ENCODE data around the gene CDKN2B-AS1. TPM values are rescaled to one million over a fixed set of nuclear protein-coding genes. Genes with fewer than 3 reads are reported as not detected.
A peak's percentile ranks its signal among the peaks of the same experiment; 100 is the strongest.

CDKN2B-AS1 gene
- total RNA-seq, 1 donor from 2014 or later = 1.4 TPM

GRCh38 chr9:21982861-21983560 lies 11.6 kb upstream of the CDKN2B-AS1 start:
- DNase-seq (ENCODE audit: low read depth in 2 of 2) = no peak

DNA sequence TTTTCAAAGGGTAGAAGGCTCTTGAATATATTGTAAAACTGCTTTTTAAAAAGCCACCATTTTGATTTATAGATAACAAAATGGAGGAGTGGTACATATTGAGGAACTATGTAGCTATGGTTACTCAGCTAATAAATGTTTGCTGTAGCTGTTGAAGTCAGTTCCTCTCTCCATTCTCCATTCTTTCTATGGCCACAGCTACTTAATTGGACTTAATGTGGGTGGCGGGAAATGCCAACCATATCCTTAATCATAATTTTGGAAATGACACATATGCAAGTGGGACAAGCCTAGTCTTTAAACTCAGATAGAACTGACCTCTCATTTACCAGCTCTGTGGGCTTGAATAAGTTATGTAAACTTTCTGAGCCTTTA lies 11.0 kb upstream of the CDKN2B-AS1 start:
- no peak for DNase-seq (ENCODE audit: low read depth in 2 of 2)

DNA sequence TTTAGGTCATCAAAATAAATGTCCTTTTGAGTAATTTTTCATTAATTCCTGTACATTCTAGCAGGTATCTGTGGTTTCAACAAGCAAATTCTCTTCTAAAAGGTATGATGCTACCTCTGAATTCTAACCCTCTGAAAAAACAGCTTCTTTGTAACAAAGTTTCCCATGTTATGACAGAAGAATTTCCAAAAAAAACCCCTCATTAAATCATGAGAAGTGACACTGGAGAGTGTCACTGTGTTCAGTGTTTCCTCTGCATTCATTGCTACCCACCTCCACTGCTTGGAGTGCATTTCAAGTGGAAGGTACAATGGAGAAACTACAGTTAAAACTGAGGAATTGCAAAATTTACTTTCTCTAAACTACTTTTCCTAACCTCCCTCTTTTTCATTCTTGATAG lies 10.5 kb upstream of the CDKN2B-AS1 start:
- DNase-seq (ENCODE audit: low read depth in 2 of 2) = no peak

GRCh38 chr9:21985964-21986667 lies 8.5 kb upstream of the CDKN2B-AS1 start:
- DNase-seq (ENCODE audit: low read depth in 2 of 2) = no peak

DNA sequence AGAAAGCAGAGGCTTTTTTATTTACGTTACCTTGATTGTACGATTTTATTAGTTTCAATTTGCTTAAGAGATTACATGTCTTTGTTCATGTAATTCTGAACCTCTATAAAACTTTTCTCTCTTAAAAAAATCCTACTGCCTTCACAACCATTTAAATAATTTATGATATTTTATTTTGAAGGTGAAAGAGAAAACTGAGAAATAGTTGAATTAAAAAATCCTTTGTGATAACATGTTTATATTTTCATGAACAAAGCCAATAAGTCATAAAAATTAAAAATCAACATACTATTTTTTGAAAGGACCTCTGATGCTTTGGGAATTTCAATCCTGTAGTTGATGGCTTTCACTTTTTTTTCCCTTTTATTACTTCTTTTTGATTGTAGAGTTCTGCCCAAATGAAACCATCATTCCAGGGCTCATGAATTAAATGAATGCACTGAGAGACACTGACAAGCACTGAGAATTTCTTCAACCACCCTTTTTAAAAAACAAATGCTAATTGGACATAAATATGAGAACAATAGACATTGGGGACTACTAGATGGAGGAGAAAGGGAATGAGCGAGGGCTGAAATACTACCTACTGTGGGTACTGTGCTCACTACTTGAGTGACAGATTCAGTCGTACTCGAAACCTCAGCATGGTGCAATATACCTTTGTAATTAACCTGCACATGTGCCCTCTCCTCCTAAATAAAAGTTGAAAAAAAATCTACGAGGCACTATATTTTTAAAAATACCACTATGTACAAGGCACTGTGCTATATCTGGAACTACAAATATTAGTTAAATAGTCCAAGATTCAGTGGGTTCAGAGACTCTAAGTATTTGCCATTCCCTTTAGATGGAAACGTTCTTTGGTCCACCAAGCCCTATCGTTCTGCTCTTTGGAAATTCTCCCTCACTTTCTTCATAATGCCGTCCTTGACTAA lies 6.3 kb upstream of the CDKN2B-AS1 start:
- no peak for DNase-seq (ENCODE audit: low read depth in 2 of 2)

- DNase-seq (ENCODE audit: low read depth in 2 of 2) = no peak
Observed at GRCh38 chr9:21989440-21990189, 5.0 kb upstream of the CDKN2B-AS1 start.

GRCh38 chr9:21991072-21991959 lies 3.3 kb upstream of the CDKN2B-AS1 start:
- no peak for DNase-seq (ENCODE audit: low read depth in 2 of 2)

DNA sequence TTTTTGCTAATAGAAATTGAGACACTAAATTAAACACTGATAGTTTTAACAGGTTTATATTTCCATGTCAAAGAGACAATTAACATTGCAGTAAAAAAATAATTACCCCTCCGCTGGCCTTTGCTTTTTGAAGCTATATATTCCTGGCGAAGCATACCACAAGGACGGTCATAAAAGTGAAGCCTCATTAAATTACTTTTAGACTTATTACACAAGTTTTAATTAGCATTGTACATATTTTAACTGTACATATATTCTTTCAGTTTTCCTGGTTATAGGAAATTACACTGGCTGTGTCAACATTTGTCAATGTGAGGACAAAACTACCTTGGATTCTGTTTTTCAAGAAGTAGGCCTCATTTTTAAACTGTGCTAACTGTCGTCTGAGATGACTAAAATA lies 1.6 kb upstream of the CDKN2B-AS1 start:
- DNase-seq (ENCODE audit: low read depth in 2 of 2) = no peak

GRCh38 chr9:21993893-21994555 lies 567 bp upstream of the CDKN2B-AS1 start, which contains the start of gene CDKN2A:
Gene CDKN2A (minus strand): TSS chr9:21994392.
- peak in 1 of 2 donors; percentile 70 for DNase-seq (ENCODE audit: low read depth in 2 of 2)

- DNase-seq (ENCODE audit: low read depth in 2 of 2) = peak; percentile 47 to 79
Observed at GRCh38 chr9:21995006-21995665, 545 bp downstream of the CDKN2B-AS1 start.

GRCh38 chr9:21995666-21996398 lies 1.2 kb downstream of the CDKN2B-AS1 start:
- peak in 1 of 2 donors; percentile 66 for DNase-seq (ENCODE audit: low read depth in 2 of 2)

DNA sequence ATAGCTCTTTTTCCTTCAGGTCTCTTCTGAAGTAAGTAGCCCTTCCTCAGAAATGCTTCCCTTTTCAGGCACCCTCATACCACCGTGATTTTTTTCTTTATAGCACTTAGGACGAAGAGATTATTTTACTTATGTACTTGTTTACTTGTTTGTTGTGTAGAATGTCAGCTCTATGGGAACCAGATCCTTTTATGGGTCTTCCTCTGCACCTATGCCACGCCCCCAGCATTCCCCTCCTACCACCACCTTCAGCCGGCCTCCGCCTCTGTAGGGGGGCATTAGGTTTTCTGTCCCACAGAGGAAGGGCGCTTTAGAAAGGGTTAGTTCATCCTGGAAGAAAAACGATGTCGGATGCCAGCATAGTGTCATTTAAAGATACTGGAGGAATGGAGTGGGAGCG lies 1.8 kb downstream of the CDKN2B-AS1 start:
- no peak for DNase-seq (ENCODE audit: low read depth in 2 of 2)

- no peak for DNase-seq (ENCODE audit: low read depth in 2 of 2)
Observed at GRCh38 chr9:21996858-21997257, 2.3 kb downstream of the CDKN2B-AS1 start.

DNA sequence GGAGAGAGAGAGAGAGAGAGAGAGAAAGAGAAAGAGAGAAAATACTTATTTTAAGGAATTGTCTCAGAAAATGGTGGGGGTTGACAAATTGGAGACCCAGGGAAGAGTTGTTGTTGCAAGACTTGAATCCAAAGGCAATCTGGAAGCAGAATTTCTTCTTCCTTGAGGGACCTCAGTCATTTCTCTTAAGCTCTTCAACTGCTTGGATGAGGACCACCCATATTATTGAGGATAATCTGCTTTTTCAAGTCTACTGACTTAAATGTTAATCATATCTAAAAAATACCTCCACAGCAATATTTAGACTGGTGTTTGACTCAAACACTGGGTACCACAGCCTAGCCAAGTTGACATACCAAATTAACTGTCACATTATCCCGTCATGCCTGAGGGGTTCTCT lies 2.9 kb downstream of the CDKN2B-AS1 start:
- DNase-seq (ENCODE audit: low read depth in 2 of 2) = no peak

GRCh38 chr9:21998026-21998425 lies 3.4 kb downstream of the CDKN2B-AS1 start:
- DNase-seq (ENCODE audit: low read depth in 2 of 2) = no peak

DNA sequence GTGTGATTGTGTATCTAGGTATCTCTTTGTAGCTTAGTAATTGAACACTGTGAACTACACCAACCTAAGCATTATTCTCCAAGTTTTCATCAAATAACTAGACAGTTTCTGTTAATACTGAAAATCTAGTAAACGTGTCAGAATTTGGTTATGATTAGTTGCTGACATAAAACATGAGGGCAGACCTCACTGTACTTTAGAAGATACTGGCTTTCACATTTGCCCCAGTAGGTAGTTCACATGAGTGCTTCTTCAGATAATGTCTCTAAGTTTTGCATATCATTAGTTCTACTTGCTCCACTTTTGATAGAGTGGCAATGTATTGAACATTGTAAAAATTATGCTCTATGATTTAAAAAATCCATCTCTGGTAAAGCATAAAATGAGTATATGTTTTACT lies 7.4 kb downstream of the CDKN2B-AS1 start:
- no peak for DNase-seq (ENCODE audit: low read depth in 2 of 2)

DNA sequence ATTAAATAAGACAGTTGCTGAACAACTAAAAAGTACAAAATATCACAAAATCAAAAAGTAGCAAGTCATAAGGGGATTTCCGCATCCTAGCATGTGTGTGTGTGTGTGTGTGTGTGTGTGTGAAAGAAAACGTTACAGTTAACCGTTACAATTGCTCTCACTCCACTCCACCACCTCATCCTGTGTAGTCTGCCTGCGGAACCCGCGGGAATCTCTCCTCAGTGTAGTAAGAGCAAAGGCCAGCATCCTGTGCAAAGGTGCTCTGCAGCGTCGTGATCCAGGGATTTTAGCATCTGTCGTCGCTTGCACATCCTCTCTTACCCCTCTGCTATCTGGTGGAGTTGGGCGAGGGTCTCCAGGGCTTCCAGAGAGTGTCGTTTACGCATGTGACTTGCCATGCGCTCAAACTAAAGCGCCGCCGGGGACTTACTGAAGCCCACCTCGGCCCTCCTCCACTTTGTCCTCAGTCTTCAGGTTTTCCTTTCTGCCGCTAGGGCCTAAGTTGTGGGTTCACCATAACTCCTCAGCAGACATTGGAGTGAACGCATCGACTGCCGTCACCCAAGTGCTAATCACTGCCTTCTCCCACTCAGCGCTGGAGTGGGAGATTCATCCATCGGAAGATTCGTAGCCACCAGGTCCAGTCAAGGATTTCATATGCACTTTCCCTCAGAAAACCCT lies 10.6 kb downstream of the CDKN2B-AS1 start:
- peak in 1 of 2 donors; percentile 43 for DNase-seq (ENCODE audit: low read depth in 2 of 2)
